Measurements from ENCODE around the gene MRGPRE.

DNA sequence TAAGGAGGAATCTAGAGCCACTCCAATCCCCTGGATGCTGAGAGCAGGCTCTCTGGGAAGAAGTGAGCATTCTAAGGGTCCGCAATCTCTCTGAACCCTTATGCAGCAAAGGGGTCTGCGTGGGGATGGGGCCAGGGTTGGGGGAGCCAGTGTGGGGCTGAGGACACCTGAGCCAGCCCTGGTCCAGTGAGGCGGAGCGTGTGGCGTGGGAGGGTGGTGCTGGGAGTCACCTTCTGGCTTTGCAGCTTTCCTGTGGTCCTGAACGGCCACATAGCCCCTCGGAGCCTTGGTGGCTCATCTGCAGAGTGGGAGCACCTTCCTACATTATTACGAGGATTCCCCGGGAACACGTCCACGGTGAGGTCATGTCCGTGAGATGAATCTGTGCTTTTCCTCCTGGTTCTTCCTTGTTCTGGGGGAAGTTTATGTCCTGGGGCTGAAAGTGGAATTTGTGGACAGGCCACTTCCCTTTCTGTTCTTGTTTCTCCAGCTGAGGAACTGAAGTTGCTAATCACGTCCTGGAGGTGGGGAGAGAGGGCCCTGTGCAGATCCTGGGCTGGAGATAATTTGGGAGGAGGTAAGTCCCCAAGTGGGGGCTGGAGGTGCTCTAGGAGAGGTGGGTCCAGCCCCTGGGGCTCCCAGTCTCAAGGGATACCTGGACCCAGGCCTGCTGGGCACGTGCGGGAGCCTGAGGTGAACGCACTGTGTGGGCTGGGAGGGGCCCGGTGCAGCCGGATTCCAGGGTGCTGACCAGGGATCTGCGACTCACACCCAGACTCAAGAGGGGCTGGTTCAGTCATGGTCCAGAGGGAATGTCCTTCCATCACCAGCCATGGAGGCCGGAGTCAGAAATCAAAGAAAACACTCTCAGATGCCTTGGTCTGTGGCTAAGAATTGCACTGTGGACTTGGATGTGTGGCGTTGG, 6.1 kb downstream of the MRGPRE start:
- TF ChIP-seq CTCF (IDR thresholded peaks at IDR 0.05) (no peak), POLR2A (IDR thresholded peaks at IDR 0.05) (no peak)

Measured in esophagus squamous epithelium (tissue), 4 donors.